GM12874 (cell line): ENCODE measurements around the gene ANO2.

Experiments
- CTCF ChIP-seq: IDR thresholded peaks from 2 replicates; pipeline ENCODE4 v1.5.1; 2011; ENCODE audit warnings: low read depth, mild to moderate bottlenecking, control low read depth, low read length, moderate library complexity; ENCODE audit not compliant: insufficient read depth

ANO2 gene

GRCh38 chr12:5624486-5625272 is 320.4 kb downstream of the ANO2 start:
- TF ChIP-seq CTCF = no peak

GRCh38 chr12:5623411-5623810 is 321.6 kb downstream of the ANO2 start:
- TF ChIP-seq CTCF = no peak

GRCh38 chr12:5622280-5622679 is 322.8 kb downstream of the ANO2 start:
- no peak for TF ChIP-seq CTCF

GRCh38 chr12:5621329-5621728 is 323.7 kb downstream of the ANO2 start:
- no peak for TF ChIP-seq CTCF

- TF ChIP-seq CTCF = no peak
Measured at GRCh38 chr12:5620896-5621295, 324.2 kb downstream of the ANO2 start.

GRCh38 chr12:5619628-5620027 is 325.4 kb downstream of the ANO2 start:
- TF ChIP-seq CTCF = no peak

- no peak for TF ChIP-seq CTCF
Measured at GRCh38 chr12:5616854-5617253, 328.2 kb downstream of the ANO2 start.
